Activated effector memory CD4-positive, alpha-beta T cell treated with anti-CD3 and anti-CD28 coated beads, Interleukin-2, amount 50 U/mL, for 16 hours (primary cell): ENCODE measurements around the gene DDX42.

Source experiments
- DNase-seq: peaks from one replicate; pipeline ENCODE4 v3.0.0-alpha.2; 2020

Gene DDX42

DNA sequence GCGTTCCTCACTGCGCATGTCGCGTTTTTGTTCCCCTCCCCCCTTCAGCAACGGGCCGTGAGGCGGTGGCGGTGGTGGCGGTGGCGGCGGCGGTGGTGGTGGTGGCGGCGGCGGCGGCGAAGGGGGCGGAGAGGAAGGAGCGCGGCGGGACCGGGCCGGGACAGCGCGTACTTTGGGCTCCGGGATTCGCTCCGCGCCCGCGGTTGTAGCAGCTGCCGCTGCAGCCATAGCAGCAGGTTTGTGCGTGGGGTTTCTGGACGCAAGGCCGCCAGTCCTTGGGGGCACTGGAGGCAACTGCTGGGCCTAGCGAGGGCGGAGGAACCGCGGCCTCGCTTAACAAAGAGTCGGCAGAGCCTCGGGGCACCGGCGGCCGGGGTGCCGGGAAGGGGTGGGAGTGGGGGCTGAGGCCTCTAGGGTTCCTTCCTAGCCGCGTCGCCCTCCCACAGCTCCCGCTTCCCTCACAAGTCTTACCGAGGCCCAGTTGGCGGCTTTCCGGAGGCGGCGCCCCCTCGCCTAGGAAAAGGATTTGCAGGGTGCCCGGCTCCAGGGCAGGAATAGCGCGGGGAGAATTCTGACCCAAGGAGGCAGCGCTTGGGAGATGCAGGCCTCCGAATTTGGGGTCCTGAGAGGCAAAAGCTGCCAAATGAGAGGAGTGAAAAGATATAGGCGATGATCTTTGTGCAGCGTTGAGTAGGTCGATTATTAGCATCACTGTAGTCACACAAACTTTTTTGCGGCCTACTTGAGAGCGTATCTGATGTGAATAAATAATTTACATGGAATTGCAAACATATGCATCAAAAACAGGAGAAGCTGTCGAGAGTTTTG, at the start of gene DDX42:
DDX42 (plus strand) TSS at position 30 of the 828 bp plus-strand sequence. CDS start 12,880 bp downstream, outside the sequence.
- peak; percentile 96 for DNase-seq

DNA sequence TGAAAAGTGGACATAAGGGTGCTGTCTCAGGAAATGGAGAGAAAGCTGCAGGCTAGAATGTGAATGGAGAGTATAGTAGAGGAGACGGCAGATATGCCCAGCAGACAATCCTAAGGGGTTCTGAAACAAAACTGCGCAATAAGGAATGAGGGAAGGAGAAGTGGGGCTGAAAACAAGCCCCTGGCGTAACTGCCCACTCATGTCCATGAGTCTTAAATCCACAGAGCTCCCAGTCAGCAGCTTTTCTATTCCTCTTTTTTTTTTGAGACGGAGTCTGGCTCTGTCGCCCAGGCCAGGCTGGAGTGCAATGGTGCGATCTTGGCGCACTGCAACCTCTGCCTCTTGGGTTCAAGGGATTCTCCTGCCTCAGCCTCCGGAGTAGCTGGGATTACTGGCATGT, 38.3 kb upstream of the DDX42 start:
- no peak for DNase-seq

GRCh38 chr17:63740464-63741142, 33.4 kb upstream of the DDX42 start:
- DNase-seq: no peak

DNA sequence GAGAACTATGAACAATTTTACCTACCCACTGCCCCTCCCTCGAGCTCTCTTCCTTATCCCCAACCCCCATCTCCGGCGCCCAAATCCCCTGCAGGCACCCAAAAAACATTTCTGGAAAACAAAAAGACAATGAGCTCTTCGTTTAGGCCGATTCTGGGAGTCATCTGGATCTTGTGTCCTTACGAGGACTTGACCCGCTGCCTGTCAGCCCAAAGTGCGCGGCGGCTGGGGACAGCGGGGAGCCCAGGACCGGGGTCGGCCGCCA, 32.9 kb upstream of the DDX42 start:
- no peak for DNase-seq

DNA sequence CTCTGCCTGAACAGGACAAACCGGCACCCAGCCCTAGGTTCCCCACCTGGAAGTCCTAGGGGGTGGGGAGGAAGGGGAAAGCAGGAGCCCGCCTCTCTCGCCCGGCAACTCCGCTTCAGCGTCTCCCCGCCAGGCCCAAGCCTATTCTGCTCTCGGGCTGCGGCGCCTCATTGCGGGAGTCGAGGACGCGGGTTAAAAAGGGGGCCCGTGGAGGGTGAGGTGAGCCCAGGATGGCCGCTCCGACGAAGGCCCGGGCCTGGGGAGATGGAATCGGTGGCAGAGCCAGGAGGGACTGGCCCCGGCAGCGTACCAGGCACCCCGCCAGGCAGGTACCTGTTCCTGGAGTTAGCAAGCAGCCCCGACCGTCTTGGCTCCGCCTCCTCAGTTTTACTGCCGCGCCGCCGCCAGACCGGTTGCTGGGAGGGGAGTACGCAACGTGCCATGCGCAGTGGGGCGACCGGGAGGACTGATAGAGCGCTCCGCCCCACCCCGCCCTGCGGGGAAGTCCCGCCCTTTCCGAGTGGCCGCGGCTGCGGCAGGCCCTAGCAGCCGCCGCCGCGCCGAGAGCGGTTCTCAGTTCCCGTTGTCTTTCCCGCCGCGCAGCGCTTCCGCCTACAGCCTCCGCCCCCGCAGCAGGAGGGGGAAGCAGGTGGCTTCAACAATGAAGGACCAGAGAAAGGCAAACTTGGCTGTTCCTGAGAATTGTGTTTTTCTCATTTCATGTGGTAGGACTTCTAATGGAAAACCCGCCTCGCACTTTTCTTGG, 32.4 kb upstream of the DDX42 start, which contains the start of gene STRADA:
STRADA (minus strand) TSS at position 392 of the 766 bp plus-strand sequence. CDS start 13,430 bp downstream, outside the sequence.
- peak; percentile 100 for DNase-seq

- DNase-seq: no peak
Measured at GRCh38 chr17:63751806-63752205, 22.2 kb upstream of the DDX42 start.

DNA sequence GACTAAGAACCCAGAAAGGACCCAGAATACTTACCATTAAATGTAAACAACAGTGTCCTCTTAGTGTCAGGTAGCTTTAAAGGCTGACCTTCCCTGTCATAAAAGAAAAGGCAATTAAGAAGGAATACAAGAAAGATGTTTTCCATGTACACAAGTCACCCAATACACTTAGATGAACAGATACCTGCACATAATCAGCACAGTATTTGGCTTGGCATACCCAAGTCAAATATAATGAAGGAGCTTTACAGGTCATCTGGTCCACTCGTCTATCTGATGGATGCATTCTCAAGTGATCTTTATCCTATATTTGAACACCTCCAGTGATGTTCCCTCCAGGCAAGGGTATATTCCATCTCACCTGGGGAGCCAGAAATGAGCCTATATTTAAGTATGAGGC, 21.3 kb upstream of the DDX42 start:
- no peak for DNase-seq

DNA sequence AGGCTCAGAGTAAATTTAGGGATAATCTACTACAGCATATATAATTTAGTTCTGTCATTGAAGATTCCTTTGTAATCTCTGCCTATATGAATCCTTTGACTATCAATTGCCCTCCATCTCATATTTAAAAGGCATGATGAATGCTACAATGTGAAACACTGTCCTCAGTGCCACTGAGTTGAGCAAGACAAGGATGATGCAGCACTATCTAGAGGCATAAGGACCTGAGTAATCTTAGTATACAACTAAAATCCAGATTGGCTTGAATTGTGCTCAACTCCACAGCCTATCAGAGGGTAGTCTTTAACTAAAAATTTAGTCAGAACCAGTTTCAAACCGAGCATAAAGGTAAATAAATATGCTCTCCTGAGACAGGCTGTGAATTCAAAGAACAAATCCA, 20.8 kb upstream of the DDX42 start:
- DNase-seq: no peak

GRCh38 chr17:63754046-63754445, 19.9 kb upstream of the DDX42 start:
- no peak for DNase-seq

DNA sequence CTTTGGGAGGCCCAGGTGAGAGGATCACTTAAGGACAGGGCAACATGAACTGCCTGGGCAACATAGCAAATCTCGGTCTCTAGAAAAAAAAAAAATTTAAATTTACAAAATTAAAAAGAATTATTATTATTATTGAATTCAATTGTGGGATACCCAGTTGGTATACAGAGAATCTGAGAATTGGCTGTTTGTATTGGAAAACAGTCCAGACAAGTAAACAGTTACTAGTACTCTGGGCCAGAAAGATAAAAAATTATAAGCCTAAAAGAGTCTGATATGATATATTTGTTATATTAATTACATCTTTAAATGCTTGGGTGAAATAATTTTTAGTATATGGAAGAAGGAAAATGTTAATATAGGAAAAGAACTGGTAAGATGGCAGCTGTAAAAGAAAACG, 15.5 kb upstream of the DDX42 start:
- no peak for DNase-seq

- no peak for DNase-seq
Measured at GRCh38 chr17:63760771-63761539, 13.0 kb upstream of the DDX42 start.

DNA sequence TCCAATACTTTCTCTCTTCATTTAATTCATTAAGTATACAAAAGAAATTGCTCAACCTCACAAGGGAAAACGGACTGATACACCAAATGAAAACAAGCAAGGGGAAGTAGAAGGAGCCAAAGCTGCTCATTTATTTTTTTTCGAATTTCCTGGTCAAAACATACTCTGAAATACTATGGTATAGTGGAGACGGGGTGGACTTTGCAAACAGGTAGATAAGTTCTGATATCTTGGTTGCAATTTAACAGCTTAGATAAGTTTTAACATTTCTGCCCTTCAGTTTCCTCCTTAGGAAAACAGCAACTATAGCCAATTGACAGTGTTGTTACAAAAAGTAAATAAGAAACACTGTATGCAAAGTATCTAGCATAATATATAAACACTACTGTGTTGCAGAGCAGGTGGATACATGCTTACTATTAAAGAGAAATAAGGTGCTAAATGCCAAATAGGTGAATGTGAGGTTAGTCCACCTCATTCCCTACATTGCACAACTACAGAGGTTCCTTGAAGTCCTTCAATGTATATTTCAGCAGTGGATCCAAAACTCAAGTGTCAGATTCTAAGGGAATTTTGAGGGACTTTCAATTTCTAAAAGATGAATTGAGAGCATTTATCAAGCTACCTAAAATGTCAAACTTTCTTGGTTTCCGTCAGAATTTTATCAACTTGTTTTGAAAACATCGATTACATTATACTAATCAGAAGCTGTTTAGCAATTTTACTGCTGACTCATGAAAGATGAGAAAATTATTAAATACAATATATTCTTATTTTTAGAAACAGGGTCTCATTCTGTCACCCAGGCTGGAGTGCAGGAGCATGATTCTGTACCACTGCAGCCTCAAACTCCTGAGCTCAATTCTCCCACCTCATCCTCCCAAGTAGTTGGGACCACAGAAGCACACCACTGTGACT, 11.6 kb upstream of the DDX42 start:
- no peak for DNase-seq

DNA sequence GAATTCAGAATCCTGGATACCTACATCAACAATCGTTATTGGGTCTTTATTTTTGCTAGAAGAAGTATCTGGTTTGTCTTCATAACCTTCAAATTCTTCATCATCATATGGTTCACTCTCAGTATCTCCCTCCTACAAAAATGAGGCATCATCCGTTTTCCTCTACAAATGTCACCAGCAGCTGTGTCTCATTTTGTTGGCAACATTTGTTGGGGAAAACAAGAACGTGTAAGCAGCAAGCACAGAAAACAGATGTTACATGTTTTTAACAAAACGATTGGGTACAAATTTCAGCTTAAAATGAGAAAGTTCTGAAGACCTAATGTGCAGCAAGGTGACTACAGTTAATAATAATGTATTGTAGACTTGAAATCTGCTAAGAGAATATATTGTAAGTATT, 9.3 kb upstream of the DDX42 start:
- no peak for DNase-seq

GRCh38 chr17:63766754-63767153, 7.2 kb upstream of the DDX42 start:
- no peak for DNase-seq

- no peak for DNase-seq
Measured at GRCh38 chr17:63768433-63768832, 5.5 kb upstream of the DDX42 start.

GRCh38 chr17:63772801-63773271, 1.1 kb upstream of the DDX42 start:
- no peak for DNase-seq

DNA sequence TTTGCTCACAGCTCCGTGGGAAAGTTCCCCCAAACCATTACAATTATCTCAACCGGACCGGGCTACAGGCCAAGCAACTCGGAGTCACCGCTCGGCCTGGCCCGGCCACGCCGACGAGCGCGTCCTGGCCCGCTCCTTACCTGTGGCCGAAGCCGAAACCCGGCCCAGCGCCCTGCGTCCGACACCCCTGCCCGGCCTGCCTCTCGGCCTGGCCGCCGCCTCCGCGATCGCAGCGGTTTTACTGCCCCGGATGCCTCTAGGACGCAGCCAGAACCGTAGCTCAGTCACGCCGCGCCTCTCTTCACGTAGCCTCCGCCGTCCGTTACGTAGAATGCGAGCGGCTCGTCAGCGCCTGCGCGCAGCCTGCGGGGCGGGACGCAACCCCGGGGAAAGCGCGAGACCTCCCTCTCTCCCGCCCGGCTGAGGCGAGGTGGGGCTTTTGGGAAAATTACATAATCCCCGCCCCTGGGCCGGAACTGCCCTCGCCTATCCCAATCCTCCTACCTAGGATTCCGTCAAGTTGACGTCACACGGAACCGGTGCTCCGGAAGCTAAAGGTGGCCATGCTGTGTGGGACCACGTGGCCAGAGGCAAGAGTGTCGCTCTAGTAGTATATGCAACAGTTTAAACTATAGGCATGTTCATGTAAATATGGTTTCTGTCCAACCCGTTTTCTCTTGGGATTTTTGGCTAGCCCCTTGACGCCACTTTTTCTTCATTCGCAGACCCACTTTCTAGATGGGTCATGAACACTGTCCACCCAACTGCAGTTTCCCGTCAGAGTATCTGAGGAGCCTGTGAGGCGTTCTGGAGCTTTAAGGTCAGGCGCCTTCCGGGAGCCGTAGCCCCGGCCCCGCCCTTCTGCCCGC, 464 bp upstream of the DDX42 start, which contains the start of gene CCDC47:
CCDC47 (minus strand) TSS at position 326 of the 869 bp plus-strand sequence. CDS start 7,422 bp downstream, outside the sequence.
- DNase-seq: peak; percentile 99

GRCh38 chr17:63774969-63775265, 947 bp downstream of the DDX42 start:
- no peak for DNase-seq

GRCh38 chr17:63775420-63775819, 1.4 kb downstream of the DDX42 start:
- no peak for DNase-seq

GRCh38 chr17:63780507-63780906, 6.5 kb downstream of the DDX42 start:
- DNase-seq: no peak

DNA sequence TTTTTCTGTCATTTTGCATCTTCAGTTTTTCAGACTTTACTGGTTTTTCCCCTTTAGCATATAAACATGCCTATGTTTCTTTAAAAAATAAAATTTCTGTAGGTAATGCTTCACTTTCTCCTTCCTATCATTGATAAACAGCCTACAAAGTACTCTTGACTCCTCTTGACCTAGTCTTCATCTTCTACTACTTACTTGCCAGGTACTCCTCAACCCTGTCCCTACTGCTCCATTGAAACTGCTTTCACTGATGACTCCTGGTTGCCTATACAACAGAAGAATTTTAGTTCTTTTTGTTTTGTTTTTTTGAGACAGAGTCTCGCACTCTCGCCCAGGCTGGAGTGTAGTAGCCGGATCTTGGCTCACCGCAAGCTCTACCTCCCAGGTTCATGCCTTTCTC, 7.0 kb downstream of the DDX42 start:
- DNase-seq: no peak
